Measurements from ENCODE around the gene APBA2. TPM values are rescaled to one million over a fixed set of nuclear protein-coding genes. Genes with fewer than 3 reads are reported as not detected.
A peak's percentile ranks its signal among the peaks of the same experiment; 100 is the strongest.
"Not testable (repeated sequence)": the region's sequence is repeated elsewhere in the genome, so short reads cannot be mapped to it uniquely, and the experiment has no call there.

Gene APBA2
- total RNA-seq (2022) (not detected in 2 replicates), Bru-seq, nascent RNA (percentile 1 among the genes with signal in this experiment), BruChase-seq, experiment 1, labeled RNA remaining after a 2-hour chase (percentile 0 among the genes with signal in this experiment), BruChase-seq, experiment 2, labeled RNA remaining after a 6-hour chase (percentile 0 among the genes with signal in this experiment)
- long read RNA-seq, result 0 reads

GRCh38 chr15:28885630-28886430 lies at the start of gene APBA2:
Gene APBA2 (plus strand): TSS chr15:28885974. CDS start chr15:29053885, 167,911 bp downstream.
- BruUV-seq (replicated peaks), result no TSS peak
- POLR2A ChIA-PET, result no interaction called here
- no peak within 1 kb of the TSS for H3K27ac Mint-ChIP-seq (ENCODE audit: unreplicated experiment)
- no peaks in the 10 kb centered on the region for H3K9me3 Mint-ChIP-seq (ENCODE audit: unreplicated experiment)
- CTCF ChIA-PET, result no interaction called here
- Histone ChIP-seq H3K36me3 (ENCODE audit: control insufficient read depth, insufficient read depth, low read length) (no peaks in the 10 kb centered on the region), H3K27me3 (replicated peaks; ENCODE audit: control insufficient read depth, insufficient read depth, low read length) (no peaks in the 10 kb centered on the region), H3K4me1 (no peaks in the 10 kb centered on the region), H3K9me3 (no peaks in the 10 kb centered on the region), H3K4me3 (ENCODE audit: low read depth, low read length) (no peak within 1 kb of the TSS)
- intact Hi-C loops (cut with micrococcal nuclease; ENCODE audit: unreplicated experiment), result no loop called here
- no peak for TF ChIP-seq CTCF (IDR thresholded peaks at IDR 0.05; ENCODE audit: insufficient read depth in 1 of 2, low read depth in 1 of 2, low read length in 1 of 2, severe bottlenecking in 1 of 2, unreplicated experiment in 1 of 2)
- no peaks in the 10 kb centered on the region for H3K27me3 Mint-ChIP-seq (ENCODE audit: insufficient read depth, unreplicated experiment)
- H3K36me3 Mint-ChIP-seq (ENCODE audit: insufficient read depth, unreplicated experiment), result no peaks in the 10 kb centered on the region
- no peak for DNase-seq
- no peak within 1 kb of the TSS for H3K4me3 Mint-ChIP-seq (ENCODE audit: unreplicated experiment)
- H3K4me1 Mint-ChIP-seq (ENCODE audit: low read depth, unreplicated experiment), result no peaks in the 10 kb centered on the region

- BruUV-seq (replicated peaks); POLR2A ChIA-PET: not testable (repeated sequence)
Measured at GRCh38 chr15:28840285-28840684, 45.5 kb upstream of the APBA2 start.

GRCh38 chr15:28842210-28842609 lies 43.6 kb upstream of the APBA2 start:
- CTCF ChIA-PET, result interaction anchor here (0.7 kb wide), 1 partner anchor 495 kb away, joined by 5 read pairs; no protein-coding TSS in a partner anchor
- H3K36me3 ChIP-seq (ENCODE audit: control insufficient read depth, insufficient read depth, low read length); H3K27ac Mint-ChIP-seq (ENCODE audit: unreplicated experiment); H3K36me3 Mint-ChIP-seq (ENCODE audit: insufficient read depth, unreplicated experiment); H3K9me3 ChIP-seq; H3K4me1 ChIP-seq; H3K4me3 ChIP-seq (ENCODE audit: low read depth, low read length); DNase-seq; H3K4me1 Mint-ChIP-seq (ENCODE audit: low read depth, unreplicated experiment); H3K9me3 Mint-ChIP-seq (ENCODE audit: unreplicated experiment); H3K4me3 Mint-ChIP-seq (ENCODE audit: unreplicated experiment); intact Hi-C loops (cut with micrococcal nuclease; ENCODE audit: unreplicated experiment); POLR2A ChIA-PET; BruUV-seq (replicated peaks); H3K27me3 ChIP-seq (replicated peaks; ENCODE audit: control insufficient read depth, insufficient read depth, low read length): not testable (repeated sequence)
- peaks cover 19% of the 10 kb centered on the region for H3K27me3 Mint-ChIP-seq (ENCODE audit: insufficient read depth, unreplicated experiment)

More at GRCh38 chr15:28840285-28840684, 45.5 kb upstream of the APBA2 start:
- H3K27ac Mint-ChIP-seq (ENCODE audit: unreplicated experiment); H3K4me3 Mint-ChIP-seq (ENCODE audit: unreplicated experiment); H3K9me3 ChIP-seq; H3K4me1 Mint-ChIP-seq (ENCODE audit: low read depth, unreplicated experiment); H3K36me3 ChIP-seq (ENCODE audit: control insufficient read depth, insufficient read depth, low read length); intact Hi-C loops (cut with micrococcal nuclease; ENCODE audit: unreplicated experiment); H3K9me3 Mint-ChIP-seq (ENCODE audit: unreplicated experiment); H3K4me3 ChIP-seq (ENCODE audit: low read depth, low read length); DNase-seq; CTCF ChIA-PET; H3K4me1 ChIP-seq; H3K36me3 Mint-ChIP-seq (ENCODE audit: insufficient read depth, unreplicated experiment); H3K27me3 ChIP-seq (replicated peaks; ENCODE audit: control insufficient read depth, insufficient read depth, low read length): not testable (repeated sequence)
- peaks cover 19% of the 10 kb centered on the region for H3K27me3 Mint-ChIP-seq (ENCODE audit: insufficient read depth, unreplicated experiment)

- H3K36me3 Mint-ChIP-seq (ENCODE audit: insufficient read depth, unreplicated experiment); H3K4me3 ChIP-seq (ENCODE audit: low read depth, low read length); DNase-seq; H3K4me1 ChIP-seq; POLR2A ChIA-PET; H3K9me3 Mint-ChIP-seq (ENCODE audit: unreplicated experiment); H3K4me1 Mint-ChIP-seq (ENCODE audit: low read depth, unreplicated experiment); H3K4me3 Mint-ChIP-seq (ENCODE audit: unreplicated experiment); H3K9me3 ChIP-seq; BruUV-seq (replicated peaks); H3K27ac Mint-ChIP-seq (ENCODE audit: unreplicated experiment); H3K36me3 ChIP-seq (ENCODE audit: control insufficient read depth, insufficient read depth, low read length); CTCF ChIA-PET; H3K27me3 ChIP-seq (replicated peaks; ENCODE audit: control insufficient read depth, insufficient read depth, low read length); intact Hi-C loops (cut with micrococcal nuclease; ENCODE audit: unreplicated experiment): not testable (repeated sequence)
- peaks cover 15% of the 10 kb centered on the region for H3K27me3 Mint-ChIP-seq (ENCODE audit: insufficient read depth, unreplicated experiment)
Measured at GRCh38 chr15:28843520-28843919, 42.3 kb upstream of the APBA2 start.

- CTCF ChIA-PET; DNase-seq; H3K4me3 Mint-ChIP-seq (ENCODE audit: unreplicated experiment); intact Hi-C loops (cut with micrococcal nuclease; ENCODE audit: unreplicated experiment); H3K4me1 ChIP-seq; POLR2A ChIA-PET; H3K36me3 ChIP-seq (ENCODE audit: control insufficient read depth, insufficient read depth, low read length); H3K4me3 ChIP-seq (ENCODE audit: low read depth, low read length); H3K36me3 Mint-ChIP-seq (ENCODE audit: insufficient read depth, unreplicated experiment); H3K27ac Mint-ChIP-seq (ENCODE audit: unreplicated experiment); BruUV-seq (replicated peaks); H3K4me1 Mint-ChIP-seq (ENCODE audit: low read depth, unreplicated experiment); H3K27me3 ChIP-seq (replicated peaks; ENCODE audit: control insufficient read depth, insufficient read depth, low read length); H3K9me3 ChIP-seq; H3K9me3 Mint-ChIP-seq (ENCODE audit: unreplicated experiment): not testable (repeated sequence)
- H3K27me3 Mint-ChIP-seq (ENCODE audit: insufficient read depth, unreplicated experiment), result peaks cover 12% of the 10 kb centered on the region
Measured at GRCh38 chr15:28844147-28844546, 41.6 kb upstream of the APBA2 start.

GRCh38 chr15:28847247-28847646 lies 38.5 kb upstream of the APBA2 start:
- H3K36me3 Mint-ChIP-seq (ENCODE audit: insufficient read depth, unreplicated experiment); BruUV-seq (replicated peaks); CTCF ChIA-PET; H3K9me3 Mint-ChIP-seq (ENCODE audit: unreplicated experiment); H3K27me3 ChIP-seq (replicated peaks; ENCODE audit: control insufficient read depth, insufficient read depth, low read length); intact Hi-C loops (cut with micrococcal nuclease; ENCODE audit: unreplicated experiment); H3K9me3 ChIP-seq; H3K4me3 Mint-ChIP-seq (ENCODE audit: unreplicated experiment); H3K27ac Mint-ChIP-seq (ENCODE audit: unreplicated experiment); DNase-seq; H3K4me1 Mint-ChIP-seq (ENCODE audit: low read depth, unreplicated experiment); H3K4me1 ChIP-seq; POLR2A ChIA-PET; H3K4me3 ChIP-seq (ENCODE audit: low read depth, low read length); H3K36me3 ChIP-seq (ENCODE audit: control insufficient read depth, insufficient read depth, low read length): not testable (repeated sequence)
- H3K27me3 Mint-ChIP-seq (ENCODE audit: insufficient read depth, unreplicated experiment), result peaks cover 11% of the 10 kb centered on the region
